ENCODE results near the gene NOP9.

Gene NOP9

DNA sequence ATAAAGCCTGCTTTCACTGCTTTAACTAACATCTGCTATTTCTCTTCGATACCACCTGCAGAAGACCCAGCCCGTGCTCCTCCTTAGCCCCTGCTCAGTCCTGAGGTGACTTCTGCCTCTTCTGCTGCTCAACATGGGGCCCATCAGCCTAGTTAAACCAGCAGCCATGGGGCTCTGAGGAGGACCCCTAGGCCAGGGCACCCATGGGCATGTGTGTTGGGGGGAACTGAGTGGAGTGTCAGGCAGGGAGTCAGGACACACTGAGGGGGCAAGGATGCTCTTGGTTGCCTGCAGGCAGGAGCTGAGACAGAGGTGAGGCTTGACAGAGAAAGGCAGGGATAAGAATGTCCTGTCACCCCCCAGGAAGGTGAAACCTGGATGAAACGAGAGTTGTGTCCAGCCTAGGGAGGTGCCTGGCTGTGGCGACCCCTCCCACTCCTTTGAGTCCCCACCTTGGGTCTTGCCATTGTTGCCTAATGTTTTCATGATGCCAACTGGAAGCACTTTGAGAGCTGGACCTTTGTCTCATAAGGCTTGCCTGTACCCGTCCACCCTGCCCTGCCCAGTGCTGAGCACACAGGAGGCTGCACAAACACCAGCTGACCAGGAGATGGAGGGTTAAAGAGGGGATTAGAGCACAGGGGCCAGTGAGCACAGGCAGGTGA lies 15.7 kb upstream of the NOP9 start:
- no peak for DNase-seq

DNA sequence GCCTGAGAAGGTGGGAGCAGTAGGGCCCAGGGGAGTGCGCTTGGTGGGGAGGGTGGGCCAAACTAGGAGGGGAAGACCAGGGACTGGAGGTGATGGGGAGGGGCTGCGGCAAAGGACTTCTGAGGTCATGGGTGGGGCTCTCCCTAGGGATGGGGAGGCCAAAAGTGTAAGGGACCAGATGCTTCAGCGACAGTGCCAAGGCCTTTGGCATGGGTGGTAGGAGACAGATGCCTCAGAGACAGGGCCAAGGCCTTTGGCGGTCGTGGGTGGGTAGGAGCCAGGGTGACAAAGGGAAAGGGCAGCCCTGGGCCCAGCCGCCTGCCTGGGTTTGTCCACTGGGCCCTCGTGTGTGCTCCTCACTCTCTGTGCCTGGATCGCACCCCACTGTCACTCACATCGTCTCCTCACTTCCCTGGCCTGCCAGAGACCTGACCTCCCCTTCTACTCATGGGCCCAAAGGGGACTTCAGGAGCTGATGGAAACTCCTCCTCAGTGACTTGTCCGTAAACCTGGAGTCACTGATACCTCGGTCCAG lies 15.1 kb upstream of the NOP9 start:
- DNase-seq = no peak

- no peak for DNase-seq
These were observed 14.3 kb upstream of the NOP9 start for GRCh38 chr14:24285351-24285750.

- DNase-seq = no peak
These were observed 12.7 kb upstream of the NOP9 start for GRCh38 chr14:24286996-24287395.

DNA sequence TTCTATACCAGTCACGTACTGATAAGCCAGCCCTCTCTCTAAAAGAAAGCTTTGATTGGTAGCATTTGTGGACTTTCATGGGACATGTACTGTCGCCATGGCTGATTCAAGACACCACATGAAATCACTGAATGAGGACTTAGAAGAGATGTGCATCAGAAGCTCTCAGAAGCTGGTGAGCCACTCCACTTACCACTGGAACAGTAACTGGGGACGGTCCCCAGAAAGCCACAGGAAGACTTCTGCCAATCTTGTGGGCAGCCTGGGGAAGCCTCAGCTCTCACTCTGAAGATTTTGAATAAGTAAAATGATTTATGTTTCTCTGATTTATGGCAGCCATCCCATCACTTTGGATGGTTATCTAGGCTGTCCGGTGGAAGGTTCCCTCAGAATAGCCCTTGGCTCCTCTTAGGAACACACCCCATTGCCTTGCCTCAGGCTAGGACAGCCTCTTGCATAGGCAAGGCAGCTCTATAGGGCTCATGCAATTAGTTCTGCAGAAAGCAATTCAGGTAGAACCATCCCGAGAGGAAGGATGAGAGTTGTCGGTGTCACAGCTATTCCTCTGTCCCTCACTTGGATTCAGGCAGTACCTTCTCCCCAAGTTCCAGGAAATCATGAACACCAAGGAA lies 9.9 kb upstream of the NOP9 start:
- no peak for DNase-seq

GRCh38 chr14:24290746-24291145 lies 8.9 kb upstream of the NOP9 start:
- DNase-seq = no peak

- DNase-seq = no peak
These were observed 8.1 kb upstream of the NOP9 start for GRCh38 chr14:24291446-24292117.

DNA sequence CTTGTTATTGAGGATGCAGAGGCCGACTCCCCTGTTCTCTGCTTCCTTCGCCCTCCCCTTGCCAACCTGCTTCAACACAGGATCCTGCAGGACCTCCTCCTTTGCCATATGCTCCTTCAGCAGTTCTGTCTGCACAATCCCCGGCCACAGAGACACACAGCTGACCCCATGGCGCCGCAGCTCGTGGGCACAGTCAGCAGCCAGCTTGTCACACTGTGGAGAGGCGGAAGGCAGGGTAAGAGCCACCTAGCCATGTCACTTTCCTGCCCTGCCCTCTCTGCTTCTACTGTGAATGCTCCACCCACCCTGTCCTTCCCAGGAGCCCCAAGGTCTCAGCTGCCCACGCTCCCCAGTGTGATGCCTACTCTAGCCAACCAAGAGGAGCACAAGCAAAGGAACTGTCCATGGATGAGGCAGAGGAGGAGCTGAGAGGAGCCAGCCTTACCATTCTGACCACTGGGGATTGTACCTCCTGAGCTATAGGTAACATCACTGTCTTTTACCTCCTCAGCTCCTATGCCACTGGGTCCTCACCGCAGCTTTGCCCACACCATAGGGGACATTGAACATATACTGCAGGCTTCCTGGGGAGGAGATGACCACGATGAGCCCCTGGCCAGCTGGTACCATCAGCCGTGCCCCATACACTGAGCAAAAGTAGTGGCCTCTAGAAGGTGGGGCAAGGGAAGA lies 7.4 kb upstream of the NOP9 start:
- DNase-seq = no peak

DNA sequence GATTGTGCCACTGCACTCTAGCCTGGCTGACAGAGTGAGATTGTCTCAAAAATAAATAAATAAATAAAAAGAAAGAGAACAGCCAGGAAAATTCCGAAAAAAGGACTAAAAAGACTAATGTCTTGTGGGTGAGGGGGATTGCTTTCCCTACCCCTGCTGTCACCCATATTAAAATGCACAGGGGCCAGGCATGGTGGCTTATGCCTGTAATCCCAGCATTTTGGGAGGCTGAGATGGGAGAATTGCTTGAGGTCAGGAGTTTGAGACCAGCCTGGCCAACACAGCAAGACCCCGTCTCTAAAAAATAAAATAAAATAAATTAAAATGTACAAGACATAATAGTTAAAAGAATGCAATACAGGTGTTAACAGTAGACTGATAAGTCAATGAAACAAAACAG lies 6.1 kb upstream of the NOP9 start:
- DNase-seq = no peak

DNA sequence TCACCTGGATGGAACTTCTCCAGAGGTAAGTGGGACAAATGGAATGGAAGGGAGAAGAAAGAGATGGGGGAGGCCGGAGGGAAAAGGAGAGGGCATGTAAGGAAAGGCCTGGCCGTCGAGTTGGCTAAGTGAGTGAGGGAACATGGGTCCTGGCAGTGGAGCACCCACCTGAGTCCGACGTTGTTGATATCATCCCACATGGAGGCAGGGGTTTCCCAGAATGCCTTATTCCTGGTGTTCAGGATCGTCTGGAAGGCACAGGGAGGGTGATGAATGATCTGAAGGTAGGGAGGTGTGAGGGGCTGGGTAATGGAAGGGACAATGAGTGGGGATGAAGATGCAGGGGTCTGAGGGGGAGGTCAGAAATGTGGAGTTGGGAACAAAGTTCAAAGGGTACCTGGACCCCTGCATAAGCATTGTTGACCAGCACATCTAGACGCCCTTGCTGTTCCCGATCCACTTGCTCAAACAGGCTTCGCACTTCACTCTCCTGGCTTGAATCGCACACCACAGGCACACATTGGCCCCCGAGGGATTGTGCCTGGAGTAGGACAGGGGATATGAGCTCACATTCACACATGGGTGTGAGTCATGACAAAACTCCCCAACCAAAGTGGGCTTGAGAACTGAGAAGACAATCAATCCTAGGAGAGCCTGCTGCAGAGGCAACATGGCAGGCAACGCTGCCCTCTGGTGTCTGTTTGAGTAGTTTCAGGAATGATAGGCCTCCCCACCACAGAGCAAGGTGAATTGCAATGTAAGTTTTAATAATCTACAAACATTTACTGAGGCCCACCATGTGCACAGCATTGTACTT lies 3.1 kb upstream of the NOP9 start:
- no peak for DNase-seq

- no peak for DNase-seq
These were observed 2.3 kb upstream of the NOP9 start for GRCh38 chr14:24297190-24297964.

DNA sequence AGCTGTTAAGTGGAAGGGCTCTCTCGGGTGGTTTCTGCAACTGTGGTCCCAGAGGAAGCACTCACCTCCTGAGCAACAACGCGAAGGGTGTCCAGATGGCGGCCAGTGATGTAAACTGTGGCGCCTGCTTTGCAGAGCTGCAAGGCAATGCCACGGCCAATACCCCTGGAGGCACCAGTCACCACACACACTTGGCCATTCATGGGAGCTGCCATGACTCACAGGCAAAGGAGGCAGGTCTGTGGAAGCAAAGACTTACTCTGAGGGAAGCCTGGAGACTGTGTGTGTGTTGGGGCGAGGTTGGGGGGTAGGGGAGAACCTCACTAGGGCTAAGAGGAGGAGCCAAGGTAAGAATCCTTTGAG lies 777 bp upstream of the NOP9 start:
- no peak for DNase-seq

- DNase-seq = no peak
These were observed 803 bp downstream of the NOP9 start for GRCh38 chr14:24300326-24300980.

- no peak for DNase-seq
These were observed 4.4 kb downstream of the NOP9 start for GRCh38 chr14:24304019-24304387.

- DNase-seq = no peak
These were observed 7.5 kb downstream of the NOP9 start for GRCh38 chr14:24307156-24307574.

DNA sequence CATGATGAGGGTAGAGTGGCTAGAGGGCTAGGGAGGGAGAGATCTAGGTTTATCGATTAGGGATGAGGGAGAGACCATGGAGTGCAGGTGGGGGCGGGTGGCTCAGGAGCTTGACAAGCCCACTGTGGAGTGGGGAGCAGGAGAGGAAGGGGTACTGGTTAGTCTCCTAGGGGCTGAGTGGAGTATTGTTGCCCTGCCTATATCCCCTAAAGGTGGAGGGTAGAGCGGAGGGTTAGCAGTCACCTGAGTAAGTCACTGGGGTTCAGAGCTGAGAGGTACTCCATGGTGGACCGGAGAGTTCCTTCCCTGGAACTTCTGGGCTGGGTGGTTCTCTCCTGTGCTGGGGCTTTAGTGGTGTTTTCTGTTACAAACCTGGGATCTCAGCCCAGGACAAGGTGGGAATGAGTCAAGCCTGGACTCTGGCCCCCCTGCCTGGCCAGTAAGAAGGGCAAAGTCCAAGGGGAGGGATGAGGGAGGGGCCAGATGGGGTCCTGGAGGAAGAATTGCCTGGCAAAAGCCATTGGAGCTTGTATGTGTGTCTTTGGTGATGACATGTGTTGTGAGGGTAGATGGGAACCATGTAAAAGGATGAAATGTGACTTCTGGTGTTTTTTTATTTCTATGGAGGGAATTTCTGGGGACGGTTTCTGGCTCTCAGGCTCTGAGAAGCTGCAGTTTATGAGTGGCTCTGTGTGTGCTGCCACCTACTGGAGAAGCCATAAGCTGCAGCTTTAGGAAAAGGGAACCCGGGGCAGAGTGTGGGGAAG lies 8.1 kb downstream of the NOP9 start, which contains the start of gene CIDEB:
Gene CIDEB (minus strand): TSS at position 403 of the 767 bp plus-strand sequence. CDS start 119 bp downstream, at position 284.
- DNase-seq = no peak

- no peak for DNase-seq
These were observed 8.9 kb downstream of the NOP9 start for GRCh38 chr14:24308342-24309124.

GRCh38 chr14:24309538-24310264 lies 10.1 kb downstream of the NOP9 start, which contains the start of gene LTB4R2:
TSS of gene LTB4R2 (plus strand) at chr14:24310140. CDS start at chr14:24310665, 525 bp downstream.
- no peak for DNase-seq

DNA sequence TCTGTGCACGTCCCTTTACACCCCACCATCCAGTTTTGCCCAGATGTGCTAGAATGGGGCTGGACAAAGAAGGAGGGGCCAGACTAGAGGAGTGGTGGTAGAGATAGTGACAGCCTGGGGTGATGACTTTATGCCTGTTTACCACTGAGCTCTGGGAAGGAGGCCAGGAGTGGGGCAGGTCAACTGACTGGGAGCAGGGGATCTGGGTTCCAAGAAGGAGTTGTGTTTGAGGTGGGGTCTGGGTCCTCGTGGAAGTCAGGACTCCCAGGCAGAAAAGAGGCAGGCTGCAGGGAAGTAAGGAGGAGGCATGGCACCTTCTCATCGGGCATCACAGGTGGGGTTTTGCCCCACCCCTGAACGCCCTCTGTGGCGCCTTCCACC lies 10.6 kb downstream of the NOP9 start:
- no peak for DNase-seq
